Activated CD4-positive, alpha-beta T cell treated with anti-CD3 and anti-CD28 coated beads, Interleukin-2, amount 50 U/mL, for 1 hour (primary cell): ENCODE results near the gene REXO1.
A peak's percentile ranks its signal among the peaks of the same experiment; 100 is the strongest.

ENCODE experiments used
- DNase-seq: peaks from one replicate; pipeline ENCODE4 v3.0.0-alpha.2; 2020

Gene REXO1

DNA sequence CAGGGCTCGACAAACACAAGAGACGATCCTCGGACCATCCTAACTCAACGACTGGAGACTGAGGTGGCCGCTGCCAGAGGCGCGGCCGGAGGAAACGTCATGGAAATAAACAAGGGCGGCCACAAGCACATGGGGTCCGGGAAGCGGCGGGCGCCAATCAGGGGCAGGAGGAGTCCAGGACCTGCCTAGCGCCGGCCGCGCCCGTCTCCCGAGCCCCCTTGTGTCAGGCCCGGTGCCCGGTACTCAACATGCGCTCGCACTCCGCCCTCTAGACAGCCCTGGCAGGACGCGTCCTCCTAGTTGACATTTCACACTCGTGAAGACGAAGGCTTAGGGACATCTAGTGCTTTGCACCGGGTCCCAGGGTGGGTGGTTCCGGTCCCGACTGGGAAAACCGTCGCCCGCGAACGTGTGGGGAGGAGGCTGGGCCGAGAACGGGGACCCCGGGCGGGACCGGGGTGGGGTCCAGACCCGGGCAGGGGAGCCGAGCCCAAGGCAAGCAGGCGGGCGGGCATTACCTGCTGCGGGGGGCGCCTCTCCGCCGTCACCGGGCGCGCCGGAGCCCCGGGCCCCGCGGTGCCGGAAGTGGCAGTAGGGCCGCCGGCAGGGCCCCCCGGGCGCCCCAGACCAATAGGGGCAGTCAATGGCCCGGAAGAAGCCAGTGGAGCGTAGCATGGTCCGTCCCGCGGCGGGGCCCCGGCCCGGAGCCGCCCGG, 442 bp downstream of the REXO1 start:
- DNase-seq, result no peak

- DNase-seq, result no peak
Observed at GRCh38 chr19:1847348-1847683, 967 bp downstream of the REXO1 start.

DNA sequence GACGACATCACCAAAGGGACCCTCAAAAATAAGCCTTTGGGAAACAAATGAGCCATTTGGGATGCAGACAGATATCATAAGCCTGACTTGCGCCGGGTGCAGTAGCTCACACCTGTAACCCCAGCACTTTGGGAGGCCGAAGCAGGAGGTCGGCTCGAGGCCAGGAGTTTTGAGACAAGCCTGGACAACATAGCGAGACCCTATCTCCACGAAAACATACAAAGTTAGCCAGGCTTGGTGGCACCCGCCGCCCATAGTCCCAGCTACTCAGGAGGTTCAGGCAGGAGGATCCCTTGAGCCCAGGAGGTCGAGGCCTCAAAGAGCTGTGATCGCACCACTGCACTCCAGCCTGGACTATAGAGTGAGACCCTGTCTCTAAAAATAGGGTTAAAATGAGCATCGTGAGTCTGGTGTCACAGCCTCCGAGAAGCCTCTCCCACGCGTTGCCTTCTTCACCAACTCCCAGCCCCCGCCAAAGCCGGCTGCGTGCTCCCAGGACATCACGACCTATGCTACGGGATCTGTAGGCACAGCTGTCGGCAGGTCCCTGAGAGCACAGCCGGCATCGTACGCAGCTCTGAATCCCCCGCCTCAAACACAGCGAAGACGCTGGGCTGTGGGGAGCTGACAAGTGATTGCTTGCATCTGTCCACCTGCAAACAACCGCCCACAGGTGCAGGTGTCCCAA, 1.6 kb downstream of the REXO1 start:
- DNase-seq, result no peak

GRCh38 chr19:1845642-1846041, 2.6 kb downstream of the REXO1 start:
- DNase-seq, result no peak

- DNase-seq, result no peak
Observed at GRCh38 chr19:1845125-1845515, 3.2 kb downstream of the REXO1 start.

DNA sequence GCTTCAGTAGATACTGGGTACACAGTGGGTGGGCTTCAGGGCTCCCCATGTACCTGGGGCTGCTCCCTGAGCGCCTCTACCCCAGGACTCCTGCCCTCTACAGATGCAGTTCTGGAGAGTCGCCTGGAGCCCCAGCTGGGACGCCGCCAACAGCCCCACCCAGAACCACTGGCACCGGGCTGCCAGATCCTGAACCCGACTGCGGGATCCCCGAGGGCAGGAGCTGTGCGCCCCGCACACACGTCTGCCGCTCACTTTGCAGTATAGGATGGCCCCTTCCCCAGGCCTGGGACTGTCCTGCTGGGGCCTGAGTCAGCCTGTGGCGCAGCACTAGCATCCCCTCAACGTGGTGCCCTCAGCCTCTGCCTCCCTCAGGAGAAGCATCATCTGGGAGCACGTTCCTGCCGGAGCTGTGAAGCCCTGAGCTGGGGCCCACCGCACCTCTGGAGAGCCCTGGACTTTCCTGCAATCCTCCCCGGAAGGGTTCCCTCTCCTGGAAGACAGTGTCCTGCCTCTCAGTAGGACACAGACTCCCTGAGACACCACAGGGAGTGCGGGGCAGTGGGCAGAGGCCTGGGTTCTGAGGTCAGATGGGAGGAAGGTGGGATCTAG, 3.7 kb downstream of the REXO1 start:
- no peak for DNase-seq

- no peak for DNase-seq
Observed at GRCh38 chr19:1843646-1844394, 4.5 kb downstream of the REXO1 start.

DNA sequence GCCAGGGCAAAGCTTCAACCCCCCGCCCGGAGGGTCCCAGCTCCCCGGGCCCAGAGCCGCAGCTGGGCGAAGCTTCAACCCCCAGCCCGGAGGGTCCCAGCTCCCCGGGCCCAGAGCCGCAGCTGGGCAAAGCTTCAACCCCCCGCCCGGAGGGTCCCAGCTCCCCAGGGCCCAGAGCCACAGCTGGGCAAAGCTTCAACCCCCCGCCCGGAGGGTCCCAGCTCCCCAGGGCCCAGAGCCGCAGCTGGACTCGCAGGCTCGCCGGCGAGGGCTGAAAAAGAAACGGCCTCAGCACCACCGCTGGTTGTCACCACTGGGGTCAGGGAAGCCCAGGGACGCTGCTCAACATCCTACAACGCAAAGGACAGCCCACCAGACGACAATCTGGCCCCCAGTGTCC, 5.2 kb downstream of the REXO1 start:
- no peak for DNase-seq

GRCh38 chr19:1841209-1841924, 6.9 kb downstream of the REXO1 start:
- DNase-seq, result no peak

DNA sequence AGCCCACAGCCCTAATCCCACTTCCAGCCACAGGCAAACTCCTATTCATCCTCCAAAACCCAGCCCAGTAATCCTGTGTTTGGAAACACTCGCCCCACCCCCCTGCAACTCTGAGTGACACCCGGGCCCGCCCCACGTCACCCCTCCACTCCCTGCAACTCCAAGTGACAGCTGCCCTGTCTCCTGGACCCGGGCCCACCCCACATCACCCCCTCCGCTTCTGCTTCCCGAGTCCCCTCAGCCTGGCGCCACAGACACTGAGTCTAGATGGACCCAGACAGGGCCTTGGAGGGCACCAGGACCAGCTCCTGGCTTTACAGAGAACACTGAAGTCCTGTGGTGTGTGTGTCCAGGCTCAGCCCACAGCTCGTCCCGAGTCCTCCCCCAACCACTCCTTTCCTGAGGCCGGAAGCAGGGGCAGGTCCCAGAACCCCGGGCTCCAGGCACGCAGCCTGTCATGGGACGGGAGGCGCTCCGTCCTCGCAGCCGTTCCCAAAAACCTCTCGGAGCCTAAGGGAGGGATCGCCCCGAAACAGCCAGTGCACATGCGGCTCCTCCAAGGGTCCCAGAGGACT, 7.7 kb downstream of the REXO1 start:
- DNase-seq, result no peak

DNA sequence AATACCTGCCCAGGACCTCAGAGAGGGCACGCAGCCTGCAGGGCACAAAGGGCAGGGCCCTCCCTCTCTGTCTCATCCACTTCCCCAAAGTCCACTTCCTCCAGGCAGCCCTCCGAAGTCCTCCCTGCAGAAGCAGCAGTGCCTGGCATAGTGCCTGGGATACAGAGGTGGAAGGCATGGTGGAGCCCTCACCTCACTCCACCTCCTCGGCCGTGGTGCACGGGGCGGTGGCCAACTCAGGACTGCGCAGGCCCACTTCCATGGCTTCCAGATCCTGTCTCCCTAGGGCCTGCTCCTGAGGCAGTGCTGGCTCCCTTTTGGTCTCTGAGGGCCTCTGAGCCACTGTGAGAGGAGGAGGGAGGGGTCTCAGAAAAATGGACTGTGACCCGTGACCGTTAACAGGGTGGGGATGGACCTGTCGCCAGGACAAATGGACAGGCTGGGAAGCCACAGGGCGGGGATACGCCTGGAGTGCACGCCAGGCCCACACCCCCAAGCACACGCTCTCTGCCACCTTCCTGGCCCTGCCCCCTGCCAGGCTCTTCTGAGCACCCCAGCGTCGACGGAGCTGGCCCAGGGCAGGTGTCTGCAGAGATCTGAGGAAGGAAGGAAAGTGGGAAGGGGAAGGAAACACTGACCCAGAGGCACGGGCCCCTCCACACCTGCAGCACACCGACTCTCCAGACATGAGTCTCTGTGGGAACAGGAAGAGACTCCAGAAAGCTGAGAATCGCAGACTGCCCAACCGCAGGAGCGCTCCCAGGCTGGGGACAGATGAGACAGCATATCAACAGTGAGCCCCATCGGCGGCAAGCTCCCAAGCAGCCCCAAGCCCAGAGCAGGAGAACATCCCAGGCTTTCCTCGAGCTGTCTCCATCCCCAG, 8.4 kb downstream of the REXO1 start:
- no peak for DNase-seq

DNA sequence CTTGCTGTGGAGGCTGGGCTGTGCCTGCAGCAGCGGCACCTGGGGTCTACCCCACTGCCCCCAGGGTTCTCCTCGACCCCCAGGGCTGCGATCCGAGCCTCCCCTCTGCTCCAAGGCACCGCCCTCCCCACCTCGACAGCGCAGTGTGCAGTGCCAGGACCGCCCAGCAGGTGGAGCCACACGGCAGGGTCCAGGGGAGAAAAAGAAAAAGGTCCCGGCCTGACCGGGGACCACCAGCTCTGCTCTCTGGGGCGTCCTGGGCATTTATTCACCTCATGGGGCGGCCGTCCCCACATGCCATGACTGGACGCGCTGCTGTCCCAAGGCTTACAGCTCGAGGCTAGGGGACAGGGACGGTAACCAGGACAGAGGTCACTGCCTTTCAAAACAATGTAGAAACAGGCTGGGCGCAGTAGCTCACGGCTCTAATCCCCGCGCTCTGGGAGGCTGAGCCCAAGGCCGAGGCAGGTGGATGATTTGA, 10.6 kb downstream of the REXO1 start:
- peak; percentile 62 for DNase-seq

GRCh38 chr19:1837222-1837565, 11.1 kb downstream of the REXO1 start:
- no peak for DNase-seq

DNA sequence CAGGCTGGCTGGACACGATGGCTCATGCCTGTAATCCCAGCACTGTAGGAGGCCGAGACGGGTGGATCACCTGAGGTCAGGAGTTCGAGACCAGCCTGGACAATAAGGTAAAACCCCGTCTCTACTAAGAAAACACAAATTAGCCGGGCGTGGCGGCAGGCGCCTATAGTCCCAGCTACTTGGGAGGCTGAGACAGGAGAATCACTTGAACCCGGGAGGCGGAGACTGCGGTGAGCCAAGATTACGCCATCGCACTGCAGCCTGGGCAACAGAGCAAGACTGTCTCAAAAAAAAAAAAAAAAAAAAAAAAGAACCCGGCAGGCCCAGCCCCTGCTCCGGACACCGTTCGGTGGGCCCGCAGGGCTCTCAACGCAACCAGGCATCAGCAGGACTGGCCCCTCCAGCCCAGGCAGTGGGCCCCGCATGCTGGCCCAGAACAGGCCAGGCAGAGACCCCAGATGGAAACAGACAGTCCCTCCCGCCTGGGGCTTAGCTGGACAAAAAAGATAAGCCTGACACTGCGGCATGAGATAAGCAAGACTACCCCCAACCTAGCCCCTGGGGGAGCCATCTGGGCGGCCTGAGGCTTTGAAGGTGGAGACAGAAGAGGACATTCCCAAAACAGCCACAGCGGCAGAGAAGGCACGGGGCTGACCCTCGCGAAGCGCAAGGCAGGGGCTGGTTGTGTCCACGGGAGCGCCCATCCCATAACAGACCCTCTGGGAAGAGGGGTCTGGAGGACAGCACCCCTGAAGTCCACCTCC, 11.6 kb downstream of the REXO1 start:
- no peak for DNase-seq

- DNase-seq, result no peak
Observed at GRCh38 chr19:1833540-1833939, 14.7 kb downstream of the REXO1 start.

DNA sequence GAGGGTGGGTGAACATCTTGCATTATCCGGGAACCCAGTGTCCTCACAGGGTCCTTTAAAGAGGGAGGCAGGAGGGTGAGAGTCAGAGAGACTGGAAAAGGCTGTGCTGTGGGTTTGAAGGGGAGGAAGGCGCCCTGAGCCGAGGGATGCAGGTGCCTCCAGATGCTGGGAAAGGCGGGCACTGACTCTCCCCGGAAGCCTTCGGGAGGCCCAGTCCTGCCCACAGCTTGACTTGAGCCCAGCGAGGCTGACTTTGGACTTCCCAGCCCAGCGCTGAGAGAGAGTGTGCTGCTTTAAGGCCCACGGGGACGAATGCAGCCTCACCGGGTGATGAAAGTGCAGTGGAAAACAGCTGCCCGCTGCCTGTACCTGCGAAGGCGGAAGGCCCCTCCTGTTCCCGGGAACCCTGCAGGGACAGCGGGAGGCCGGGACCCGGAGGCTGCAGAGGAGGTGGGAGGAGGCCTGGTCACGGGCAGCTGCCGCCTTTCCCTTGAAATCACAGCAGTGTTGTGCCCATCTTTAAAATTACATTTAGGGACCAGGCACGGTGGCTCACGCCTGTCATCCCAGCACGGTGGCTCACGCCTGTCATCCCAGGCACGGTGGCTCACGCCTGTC, 16.1 kb downstream of the REXO1 start:
- DNase-seq, result no peak

DNA sequence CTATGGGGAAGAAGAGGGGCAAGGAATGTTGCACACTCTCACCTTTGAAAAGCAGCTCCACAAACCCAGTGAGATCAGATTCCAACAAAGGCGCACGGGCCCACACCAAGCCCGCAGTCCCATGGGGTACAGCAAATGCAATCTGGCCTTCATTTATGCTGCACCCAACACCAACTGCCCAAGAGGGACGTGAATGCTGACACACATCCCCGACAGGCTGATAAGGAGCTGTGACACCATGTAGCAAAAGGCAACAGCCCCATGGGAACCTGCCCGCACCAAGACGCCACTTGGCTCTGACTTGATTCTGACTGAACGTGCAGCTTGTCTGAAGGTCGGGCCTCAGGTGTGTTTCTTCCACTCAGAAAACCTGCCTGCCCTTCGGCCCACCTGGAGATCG, 17.3 kb downstream of the REXO1 start:
- no peak for DNase-seq

GRCh38 chr19:1830568-1830967, 17.7 kb downstream of the REXO1 start:
- DNase-seq, result no peak

GRCh38 chr19:1829958-1830357, 18.3 kb downstream of the REXO1 start:
- DNase-seq, result no peak
